HL-60/S4 treated with phorbol 12-myristate 13-acetate at 8.2 ng/mL for 4 days and 3 days (cell line): ENCODE data around the gene PCDHGA3.
"Not testable (repeated sequence)": the region's sequence is repeated elsewhere in the genome, so short reads cannot be mapped to it uniquely, and the experiment has no call there.

ENCODE experiments used
- in situ Hi-C: fragments of 300-500 bp; cut with MboI; formaldehyde crosslinking; loops from 2 replicates; pipeline ENCODE4 v1.15.0; 2022; ENCODE audit warnings: low sequenced_read_pairs

The PCDHGA3 gene

DNA sequence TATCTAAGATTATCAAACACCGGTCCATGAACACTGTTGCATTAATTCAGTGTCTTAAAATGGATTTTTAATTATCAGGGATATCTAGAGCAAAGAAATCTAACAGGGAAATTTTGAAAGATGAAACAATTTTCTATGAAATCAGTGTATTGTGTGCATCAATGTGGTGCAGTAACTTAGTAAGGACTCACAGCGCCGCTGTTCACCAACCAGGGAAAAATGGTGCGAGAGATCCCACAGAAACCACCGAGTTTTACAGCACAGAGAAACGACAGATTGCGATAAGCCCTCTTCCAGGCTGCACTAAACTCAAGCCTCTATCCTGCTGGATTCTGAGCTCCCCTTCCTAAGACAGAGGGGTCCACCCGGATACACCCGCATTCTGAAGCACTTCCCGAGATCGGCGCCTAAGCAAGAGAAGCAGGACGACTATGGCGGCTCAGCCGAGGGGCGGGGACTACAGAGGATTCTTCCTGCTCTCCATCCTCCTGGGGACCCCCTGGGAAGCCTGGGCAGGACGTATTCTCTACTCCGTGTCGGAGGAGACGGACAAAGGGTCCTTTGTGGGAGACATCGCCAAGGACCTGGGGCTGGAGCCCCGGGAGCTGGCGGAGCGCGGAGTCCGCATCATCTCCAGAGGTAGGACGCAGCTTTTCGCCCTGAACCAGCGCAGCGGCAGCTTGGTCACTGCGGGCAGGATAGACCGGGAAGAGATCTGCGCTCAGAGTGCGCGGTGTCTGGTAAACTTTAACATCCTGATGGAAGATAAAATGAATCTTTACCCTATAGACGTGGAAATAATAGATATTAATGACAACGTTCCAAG is 39.1 kb downstream of the PCDHGA3 start, which contains the start of gene PCDHGA7:
Gene PCDHGA7, plus strand, starts transcription at position 274 of the 826 bp plus-strand sequence. Its CDS starts 158 bp downstream, at position 432.
- in situ Hi-C loops = no loop called here

DNA sequence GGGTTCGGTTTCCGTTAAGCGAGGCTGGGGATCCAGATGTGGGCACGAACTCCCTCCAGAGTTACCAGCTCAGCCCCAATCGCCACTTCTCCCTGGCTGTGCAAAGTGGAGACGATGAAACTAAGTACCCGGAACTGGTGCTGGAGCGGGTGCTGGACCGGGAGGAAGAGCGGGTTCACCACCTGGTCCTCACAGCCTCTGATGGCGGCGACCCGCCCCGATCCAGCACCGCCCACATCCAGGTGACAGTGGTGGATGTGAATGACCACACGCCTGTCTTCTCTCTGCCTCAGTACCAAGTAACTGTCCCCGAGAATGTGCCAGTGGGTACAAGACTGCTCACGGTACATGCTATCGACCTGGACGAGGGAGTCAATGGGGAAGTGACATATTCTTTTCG is 39.7 kb downstream of the PCDHGA3 start:
- in situ Hi-C loops = no loop called here

DNA sequence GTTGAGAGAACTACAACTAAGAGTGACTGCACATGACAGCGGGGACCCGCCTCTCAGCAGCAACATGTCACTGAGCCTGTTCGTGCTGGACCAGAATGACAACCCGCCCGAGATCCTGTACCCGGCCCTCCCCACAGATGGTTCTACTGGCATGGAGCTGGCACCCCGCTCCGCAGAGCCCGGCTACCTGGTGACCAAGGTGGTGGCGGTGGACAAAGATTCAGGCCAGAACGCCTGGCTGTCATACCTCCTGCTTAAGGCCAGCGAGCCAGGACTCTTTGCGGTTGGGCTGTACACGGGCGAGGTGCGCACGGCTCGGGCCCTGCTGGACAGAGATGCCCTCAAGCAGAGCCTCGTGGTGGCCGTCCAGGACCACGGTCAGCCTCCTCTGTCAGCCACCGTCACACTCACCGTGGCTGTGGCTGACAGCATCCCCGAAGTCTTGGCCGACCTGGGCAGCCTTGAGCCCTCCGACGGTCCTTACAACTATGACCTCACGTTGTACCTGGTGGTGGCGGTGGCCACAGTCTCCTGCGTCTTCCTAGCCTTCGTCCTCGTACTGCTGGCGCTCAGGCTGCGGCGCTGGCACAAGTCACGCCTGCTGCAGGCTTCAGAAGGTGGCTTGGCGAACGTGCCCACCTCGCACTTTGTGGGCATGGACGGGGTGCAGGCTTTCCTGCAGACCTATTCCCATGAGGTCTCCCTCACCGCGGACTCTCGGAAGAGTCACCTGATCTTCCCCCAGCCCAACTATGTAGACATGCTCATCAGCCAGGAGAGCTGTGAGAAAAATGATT is 41.0 kb downstream of the PCDHGA3 start:
- in situ Hi-C loops = no loop called here

DNA sequence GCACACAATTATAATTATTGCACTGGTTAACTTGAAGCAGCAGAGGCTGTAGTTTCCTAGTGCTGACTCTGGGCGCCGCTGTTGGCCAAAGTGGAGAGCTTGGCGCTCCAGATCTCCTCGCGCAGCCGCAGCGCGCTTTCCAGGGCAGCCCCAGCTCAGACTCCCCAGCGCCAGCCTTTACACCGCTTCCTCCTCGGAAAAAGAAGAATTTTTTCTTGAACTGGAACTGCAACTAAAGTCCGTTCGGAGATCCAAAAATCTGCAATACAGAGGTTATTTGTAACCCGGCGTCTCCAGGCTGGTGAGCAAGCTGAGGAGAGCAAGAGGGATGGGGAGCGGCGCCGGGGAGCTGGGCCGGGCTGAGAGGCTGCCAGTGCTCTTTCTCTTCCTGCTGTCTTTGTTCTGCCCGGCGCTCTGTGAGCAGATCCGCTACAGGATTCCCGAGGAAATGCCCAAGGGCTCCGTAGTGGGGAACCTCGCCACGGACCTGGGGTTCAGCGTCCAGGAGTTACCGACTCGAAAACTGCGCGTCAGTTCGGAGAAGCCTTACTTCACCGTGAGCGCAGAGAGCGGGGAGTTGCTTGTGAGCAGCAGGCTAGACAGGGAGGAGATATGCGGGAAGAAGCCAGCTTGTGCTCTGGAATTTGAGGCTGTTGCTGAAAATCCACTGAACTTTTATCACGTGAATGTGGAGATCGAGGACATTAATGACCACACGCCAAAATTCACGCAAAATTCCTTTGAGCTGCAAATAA is 44.1 kb downstream of the PCDHGA3 start, which contains the start of gene PCDHGB4:
Gene PCDHGB4, plus strand, starts transcription at position 142 of the 755 bp plus-strand sequence. Its CDS starts 187 bp downstream, at position 329.
- in situ Hi-C loops = not testable (repeated sequence)

DNA sequence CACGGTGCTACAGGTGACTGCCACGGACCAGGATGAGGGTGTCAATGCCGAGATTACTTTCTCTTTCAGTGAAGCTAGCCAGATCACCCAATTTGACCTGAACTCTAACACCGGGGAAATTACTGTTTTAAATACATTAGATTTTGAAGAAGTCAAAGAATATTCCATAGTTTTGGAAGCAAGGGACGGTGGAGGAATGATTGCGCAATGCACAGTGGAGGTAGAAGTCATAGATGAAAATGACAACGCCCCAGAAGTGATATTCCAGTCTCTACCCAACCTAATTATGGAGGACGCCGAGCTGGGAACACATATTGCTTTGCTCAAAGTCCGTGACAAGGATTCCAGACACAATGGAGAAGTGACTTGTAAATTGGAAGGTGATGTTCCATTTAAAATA is 45.0 kb downstream of the PCDHGA3 start:
- in situ Hi-C loops = no loop called here

DNA sequence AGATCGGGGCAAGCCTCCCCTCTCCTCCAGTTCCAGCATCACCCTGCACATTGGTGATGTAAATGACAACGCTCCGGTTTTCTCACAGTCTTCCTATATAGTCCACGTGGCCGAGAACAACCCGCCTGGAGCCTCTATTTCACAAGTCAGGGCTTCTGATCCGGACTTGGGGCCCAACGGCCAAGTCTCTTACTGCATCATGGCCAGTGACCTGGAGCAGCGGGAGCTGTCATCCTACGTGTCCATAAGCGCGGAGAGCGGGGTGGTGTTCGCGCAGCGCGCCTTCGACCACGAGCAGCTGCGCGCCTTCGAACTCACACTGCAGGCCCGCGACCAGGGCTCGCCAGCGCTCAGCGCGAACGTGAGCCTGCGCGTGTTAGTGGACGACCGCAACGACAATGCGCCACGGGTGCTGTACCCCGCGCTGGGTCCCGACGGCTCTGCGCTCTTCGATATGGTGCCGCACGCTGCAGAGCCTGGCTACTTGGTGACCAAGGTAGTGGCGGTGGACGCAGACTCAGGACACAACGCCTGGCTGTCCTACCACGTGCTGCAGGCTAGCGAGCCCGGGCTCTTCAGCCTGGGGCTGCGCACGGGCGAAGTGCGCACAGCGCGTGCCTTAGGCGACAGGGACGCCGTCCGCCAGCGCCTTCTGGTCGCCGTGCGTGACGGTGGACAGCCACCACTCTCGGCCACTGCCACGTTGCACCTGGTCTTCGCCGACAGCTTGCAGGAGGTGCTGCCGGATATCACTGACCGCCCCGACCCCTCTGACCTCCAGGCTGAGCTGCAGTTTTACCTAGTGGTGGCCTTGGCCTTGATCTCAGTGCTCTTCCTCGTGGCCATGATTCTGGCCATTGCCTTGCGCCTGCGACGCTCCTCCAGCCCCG is 45.8 kb downstream of the PCDHGA3 start:
- in situ Hi-C loops = no loop called here

DNA sequence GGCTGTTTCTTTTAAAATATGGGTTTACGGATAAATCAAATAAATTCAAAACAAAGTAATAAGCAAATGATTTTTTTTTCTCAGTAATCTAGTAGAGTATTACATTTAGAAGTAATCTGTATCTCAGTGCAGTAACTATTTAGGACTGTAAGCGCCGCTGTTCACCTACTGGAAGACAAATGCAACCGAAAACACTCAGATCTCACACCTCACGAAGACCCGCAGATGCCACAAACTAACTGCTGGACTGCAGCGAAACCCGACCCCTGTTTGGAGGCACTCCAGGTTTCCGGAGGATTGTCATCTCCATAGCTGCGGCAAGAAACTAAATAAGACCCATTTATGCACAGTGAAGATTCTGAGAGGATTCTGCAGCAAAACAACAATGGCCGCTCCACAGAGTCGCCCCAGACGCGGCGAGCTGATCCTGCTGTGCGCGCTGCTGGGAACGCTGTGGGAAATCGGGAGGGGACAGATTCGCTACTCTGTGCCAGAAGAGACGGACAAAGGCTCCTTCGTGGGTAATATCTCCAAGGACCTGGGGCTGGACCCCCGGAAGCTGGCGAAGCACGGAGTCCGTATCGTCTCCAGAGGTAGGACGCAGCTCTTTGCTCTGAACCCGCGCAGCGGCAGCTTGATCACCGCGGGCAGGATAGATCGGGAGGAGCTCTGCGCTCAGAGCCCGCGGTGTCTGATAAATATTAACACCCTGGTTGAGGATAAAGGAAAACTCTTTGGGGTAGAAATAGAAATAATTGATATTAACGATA is 49.0 kb downstream of the PCDHGA3 start, which contains the start of gene PCDHGA8:
Gene PCDHGA8, plus strand, starts transcription at position 205 of the 770 bp plus-strand sequence. Its CDS starts 181 bp downstream, at position 386.
- in situ Hi-C loops = no loop called here

DNA sequence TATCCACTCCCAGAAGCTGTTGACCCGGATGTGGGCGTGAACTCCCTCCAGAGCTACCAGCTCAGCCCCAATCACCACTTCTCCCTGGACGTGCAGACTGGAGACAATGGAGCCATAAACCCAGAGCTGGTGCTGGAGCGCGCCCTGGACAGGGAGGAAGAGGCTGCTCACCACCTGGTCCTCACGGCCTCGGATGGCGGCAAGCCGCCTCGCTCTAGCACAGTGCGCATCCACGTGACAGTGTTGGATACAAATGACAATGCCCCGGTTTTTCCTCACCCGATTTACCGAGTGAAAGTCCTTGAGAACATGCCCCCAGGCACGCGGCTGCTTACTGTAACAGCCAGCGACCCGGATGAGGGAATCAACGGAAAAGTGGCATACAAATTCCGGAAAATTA is 49.6 kb downstream of the PCDHGA3 start:
- in situ Hi-C loops = no loop called here

DNA sequence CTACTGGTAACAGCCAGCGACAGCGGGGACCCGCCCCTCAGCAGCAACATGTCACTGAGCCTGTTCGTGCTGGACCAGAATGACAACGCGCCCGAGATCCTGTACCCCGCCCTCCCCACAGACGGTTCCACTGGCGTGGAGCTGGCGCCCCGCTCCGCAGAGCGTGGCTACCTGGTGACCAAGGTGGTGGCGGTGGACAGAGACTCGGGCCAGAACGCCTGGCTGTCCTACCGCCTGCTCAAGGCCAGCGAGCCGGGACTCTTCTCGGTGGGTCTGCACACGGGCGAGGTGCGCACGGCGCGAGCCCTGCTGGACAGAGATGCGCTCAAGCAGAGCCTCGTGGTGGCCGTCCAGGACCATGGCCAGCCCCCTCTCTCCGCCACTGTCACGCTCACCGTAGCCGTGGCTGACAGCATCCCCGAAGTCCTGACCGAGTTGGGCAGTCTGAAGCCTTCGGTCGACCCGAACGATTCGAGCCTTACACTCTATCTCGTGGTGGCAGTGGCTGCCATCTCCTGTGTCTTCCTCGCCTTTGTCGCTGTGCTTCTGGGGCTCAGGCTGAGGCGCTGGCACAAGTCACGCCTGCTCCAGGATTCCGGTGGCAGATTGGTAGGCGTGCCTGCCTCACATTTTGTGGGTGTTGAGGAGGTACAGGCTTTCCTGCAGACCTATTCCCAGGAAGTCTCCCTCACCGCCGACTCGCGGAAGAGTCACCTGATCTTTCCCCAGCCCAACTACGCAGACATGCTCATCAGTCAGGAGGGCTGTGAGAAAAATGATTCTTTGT is 51.0 kb downstream of the PCDHGA3 start:
- in situ Hi-C loops = not testable (repeated sequence)
